HTR-8/SVneo (cell line): ENCODE results near the gene SUMO3.

Experiments
- DNase-seq: peaks from one replicate; pipeline ENCODE4 v3.0.0; 2011; ENCODE audit warnings: low spot score, mixed read lengths; ENCODE audit not compliant: insufficient read length
- FAIRE-seq: peaks from 2 replicates; lab custom pipeline; 2011; peaks lifted over from hg19 to GRCh38; lab: Jason Lieb, UNC

The SUMO3 gene

DNA sequence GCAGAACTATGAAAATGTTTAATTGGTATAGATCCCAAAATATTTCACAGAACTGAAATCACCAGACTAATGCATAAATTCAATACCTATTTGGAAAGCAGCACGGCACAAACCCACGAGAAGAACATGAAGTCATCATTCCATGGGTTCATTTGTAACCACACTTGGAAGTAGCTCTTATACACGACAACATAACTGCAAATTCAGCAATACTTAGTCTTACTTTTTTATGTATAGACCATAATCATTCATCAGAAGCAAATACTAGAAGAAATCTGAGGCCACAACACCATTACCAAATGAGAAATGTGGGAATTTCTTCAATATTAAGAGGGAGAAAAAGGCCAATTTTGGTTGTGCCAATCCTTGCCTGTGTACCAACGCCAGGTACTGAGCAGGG is 12.0 kb downstream of the SUMO3 start:
- DNase-seq (no peak), FAIRE-seq (no peak)

DNA sequence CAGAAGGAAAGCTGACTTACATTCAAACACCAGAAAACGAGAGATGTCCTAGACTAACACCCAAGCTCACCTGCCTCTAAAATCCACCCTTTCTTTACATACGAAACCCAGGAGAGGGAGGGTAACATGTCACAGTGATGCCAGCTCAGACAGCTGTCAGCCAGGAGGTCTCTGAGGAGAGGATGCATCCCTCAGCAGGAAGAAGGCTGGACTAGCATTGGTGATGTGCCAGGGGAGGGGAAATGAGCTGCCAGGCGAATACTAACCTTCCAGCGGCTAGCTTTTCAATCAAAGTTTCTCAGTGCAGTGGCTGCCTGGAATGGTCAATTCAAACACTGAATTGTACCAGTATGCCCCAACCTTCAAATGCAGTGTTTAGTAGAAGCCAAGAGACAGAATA is 12.6 kb downstream of the SUMO3 start:
- DNase-seq = no peak

DNA sequence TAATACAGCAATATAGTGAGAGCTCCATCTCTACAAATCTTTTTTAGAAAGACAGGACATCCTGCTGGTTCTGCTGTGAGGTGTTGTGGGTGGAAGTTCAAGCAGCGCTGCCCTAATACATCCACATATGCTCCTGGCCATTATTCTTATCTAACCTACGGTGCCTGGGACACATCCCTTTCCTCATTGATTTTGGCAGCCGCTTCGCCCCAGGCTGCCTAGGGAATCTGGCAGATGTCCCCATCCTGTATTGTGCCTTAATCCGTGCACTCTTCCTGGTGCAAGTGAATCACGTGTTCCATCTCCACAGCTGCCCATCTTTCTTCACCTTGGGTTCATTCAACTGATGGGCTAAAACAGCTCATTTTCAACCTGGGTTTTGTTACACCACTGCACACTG is 13.1 kb downstream of the SUMO3 start:
- FAIRE-seq (no peak), DNase-seq (no peak)

More for the DNA sequence above, 12.6 kb downstream of the SUMO3 start:
- no peak for FAIRE-seq

DNA sequence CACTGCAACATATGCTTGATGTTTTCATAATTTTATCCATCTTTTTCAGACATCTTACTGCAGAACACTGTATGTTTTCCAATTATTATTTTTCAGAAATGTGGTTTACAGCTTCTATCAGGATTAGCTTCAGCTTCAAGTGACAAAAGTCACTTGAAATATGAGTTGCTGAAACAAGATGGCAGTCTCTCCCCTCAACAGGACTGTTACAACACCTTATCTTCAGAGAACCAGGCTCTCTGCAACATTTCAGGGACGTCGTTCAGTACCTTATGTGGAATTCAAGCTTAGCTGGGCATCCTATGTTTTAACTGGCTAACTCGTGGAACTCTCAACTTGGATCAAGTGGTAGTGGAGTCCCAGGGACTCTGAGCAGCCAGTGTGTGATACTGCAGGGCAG is 14.2 kb downstream of the SUMO3 start:
- no peak for FAIRE-seq
- DNase-seq = no peak

DNA sequence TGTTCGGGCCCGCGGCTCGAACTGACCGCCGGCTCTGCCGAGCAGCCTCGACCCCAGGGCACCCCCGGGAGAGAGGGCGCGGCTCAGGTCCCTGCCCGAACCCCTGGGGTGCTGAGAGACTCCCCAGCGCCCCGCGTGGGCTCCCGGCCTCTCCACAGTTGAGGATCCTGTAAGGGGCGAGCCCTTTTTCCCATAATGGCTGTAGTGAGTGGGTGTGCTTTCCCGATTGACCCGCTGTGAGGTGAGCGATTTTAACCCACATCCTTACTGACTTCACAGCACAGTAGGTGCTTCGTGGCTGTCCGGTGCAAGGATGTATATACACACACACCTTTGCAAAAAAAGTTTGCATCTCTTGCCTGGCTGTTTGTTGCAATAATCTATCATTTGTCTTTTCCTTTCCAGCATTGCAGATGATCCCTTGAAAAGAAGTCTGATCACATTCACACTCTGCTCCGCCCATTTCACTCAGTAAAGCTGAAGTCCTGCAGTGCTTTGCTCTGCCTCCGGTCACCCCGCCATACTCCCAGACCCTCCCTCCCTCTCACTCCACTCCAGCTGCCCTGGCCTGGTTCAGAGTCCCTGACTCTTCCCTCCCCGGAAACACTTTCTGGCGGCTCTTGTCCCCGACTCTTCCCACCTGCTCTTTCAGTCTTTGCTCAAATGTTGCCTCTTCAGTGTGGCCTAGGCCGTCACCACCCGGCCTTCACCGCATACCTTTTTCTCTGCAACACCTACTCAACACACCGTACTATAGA is 15.3 kb downstream of the SUMO3 start:
- DNase-seq = peak; percentile 21
- no peak for FAIRE-seq

DNA sequence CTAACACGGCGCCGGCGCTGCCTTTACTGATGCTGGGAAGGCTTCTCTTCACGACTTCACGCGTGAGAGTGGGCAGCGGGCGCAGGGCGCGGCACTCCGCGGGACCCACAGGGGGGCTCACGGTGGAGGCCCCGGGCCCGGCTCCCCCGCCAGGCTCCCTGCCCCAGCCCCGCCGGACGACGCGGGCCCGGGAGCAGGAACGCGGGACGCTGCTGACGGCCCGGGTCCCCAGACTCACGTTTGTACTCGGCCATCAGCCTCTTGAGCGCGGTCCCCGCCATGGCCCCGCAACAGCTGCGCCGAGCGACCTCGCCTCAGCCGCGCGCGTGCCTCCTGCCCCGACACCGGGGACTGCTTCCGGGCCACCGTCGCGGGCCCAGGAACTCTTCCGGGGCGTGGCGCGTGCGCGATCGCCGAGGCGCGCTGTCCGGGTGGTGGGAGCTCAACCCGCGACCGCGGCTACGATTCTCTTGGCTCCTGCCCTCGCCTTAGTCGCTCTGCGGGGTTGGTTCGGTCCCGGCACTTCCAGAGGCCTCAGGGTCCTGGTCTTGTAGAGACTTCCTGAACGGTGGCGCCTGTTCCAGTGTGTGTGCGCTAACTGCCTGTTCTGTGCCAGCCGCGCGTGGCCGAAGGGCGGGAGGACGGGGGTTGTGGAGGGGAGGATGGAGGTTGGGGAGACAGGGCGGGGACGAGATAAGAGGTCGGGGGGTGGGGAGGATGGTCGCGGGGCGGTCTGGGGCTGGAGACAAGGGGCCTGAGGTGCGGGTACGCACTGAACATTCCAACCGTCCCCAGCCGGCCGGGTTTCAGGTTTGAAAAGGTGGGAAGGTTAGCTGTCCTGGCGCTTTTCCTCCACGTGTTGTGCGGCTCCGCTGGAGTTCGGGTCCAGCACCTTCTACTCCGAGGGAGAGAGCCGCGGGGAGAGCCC is 16.1 kb downstream of the SUMO3 start, which contains the start of gene UBE2G2:
Gene UBE2G2, minus strand, starts transcription at position 353 of the 928 bp plus-strand sequence. Its CDS starts 72 bp downstream, at position 281.
- DNase-seq = peak; percentile 93
- no peak for FAIRE-seq

DNA sequence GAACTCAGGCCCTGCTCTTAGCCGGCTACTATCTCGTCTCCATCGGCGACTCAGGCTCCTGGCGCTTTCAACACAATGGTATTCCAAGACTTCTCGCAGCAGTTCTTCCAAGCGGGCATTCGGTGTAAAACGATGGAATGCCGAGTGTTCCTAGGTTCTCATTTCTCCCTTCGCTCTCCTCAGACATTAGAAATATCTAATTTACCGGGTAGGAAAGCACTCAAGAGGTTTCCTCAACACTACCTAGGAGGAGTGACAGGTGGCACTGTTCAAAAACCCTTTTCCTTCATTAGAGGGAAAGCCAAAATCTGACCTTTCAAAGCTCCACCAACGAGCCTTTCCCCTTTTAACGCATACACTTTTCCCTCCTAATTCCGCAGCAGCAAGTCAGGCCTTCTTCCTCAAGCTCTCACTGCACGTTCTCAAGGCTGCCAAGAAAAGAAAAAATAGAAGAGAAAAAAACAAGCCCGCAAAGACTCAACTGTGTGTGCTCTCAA is 16.8 kb downstream of the SUMO3 start:
- FAIRE-seq (no peak), DNase-seq (peak; percentile 60)

DNA sequence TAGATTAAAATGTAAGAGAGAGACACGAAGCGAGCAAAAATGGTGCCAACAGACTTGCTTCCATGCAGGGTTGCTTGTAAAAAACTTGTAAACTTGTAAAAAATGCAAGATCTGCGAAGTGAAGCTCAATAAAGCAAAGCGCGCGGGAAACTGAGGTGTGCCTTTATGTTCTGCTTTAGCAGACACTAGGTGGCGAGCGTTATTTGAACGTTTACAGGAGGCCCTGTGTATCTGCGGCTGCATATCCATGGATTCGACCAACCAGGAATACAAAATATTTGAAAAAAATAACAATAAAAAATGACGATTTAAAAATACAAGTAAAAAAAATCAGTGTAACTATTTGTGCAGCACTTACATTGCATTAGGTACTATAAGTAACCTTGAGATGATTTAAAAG is 17.8 kb downstream of the SUMO3 start:
- FAIRE-seq (no peak), DNase-seq (no peak)

DNA sequence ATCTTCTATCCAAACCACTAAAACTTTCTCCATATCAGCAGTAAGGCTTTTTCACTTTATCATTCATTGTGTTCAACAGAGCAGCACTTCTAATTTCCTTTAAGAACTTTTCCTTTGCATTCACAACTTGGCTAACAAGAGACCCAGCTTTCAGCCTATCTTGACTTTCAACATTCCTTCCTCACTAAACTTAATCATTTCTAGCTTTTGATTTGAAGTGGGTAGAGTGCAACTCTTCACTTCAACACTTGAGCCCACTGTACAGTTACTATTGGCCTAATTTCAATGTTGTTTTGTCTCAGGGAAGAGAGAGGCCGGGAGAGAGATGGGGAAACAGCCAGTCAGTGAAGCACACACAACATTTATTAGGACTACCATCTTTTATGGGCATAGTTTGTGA is 18.2 kb downstream of the SUMO3 start:
- FAIRE-seq = no peak

DNA sequence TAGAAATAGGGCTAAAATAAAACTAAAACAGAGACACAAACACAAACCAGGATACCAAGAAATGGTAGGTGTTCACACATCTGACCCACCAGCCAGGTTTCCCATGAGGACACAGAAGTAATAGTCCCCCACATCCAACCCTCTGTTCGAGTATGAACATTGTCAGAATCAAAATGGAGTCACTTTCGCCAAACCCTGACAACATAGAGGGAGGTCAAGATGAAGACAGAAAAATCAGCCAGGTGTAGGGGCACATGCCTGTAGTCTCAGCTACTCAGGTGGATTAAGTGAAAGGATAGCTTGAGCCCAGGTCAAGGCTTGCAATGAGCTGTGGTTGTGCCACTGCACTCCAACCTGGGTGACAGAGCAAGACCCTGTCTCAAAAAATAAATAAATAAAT is 20.1 kb downstream of the SUMO3 start:
- DNase-seq (no peak), FAIRE-seq (no peak)

More for the DNA sequence above, 18.2 kb downstream of the SUMO3 start:
- no peak for DNase-seq

DNA sequence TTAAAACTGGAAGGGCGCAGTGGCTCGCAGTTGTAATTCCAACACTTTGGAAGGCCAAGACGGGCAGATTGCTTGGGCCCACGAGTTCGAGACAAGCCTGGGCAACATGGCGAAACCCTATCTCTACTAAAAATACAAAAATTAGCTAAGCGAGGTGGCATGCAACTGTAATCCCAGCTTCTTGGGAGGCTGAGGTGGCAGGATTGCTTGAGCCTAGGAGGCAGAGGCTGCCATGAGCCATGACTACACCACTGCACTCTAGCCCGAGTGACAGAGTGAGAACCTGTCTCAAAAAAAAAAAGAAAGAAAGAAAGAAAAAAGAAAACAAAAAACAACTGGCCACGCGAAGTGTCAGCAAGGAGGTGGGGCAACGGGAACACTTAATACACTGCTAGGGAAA is 22.5 kb downstream of the SUMO3 start:
- FAIRE-seq = no peak
- no peak for DNase-seq

DNA sequence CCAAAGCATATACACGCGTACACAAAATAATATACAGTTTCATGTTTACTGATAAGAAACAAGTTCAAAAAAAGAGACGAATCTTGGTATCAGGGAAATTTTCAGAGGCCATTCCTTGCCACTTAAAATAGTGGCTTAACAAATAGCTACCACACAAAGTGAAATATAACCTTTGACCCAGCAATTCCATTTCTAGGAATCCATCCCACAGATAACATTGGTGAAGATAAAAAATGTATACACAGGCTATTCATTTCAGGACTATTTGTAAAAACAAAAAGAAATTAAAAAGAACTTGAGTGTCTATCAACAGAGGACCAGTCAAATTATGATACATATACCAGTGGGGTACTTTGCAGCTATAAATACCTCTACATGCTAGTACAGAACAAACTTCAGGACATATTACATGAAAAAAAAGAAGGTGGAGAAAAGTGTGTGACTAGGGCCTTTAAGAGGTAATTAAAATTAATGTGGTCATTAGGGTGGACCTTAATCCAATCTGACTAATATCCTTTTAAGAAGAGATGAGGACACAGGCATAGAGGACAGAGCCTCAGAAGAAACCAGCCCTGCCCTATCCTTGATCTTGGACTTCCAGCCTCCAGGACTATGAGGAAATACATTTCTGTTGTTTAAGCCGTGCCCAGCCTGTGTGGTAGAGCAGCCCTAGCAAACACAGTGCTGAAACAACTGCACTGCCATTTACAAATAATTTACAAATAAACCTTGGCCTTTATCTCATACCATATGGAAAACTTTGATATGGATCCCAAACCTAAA is 24.1 kb downstream of the SUMO3 start:
- FAIRE-seq = no peak

DNA sequence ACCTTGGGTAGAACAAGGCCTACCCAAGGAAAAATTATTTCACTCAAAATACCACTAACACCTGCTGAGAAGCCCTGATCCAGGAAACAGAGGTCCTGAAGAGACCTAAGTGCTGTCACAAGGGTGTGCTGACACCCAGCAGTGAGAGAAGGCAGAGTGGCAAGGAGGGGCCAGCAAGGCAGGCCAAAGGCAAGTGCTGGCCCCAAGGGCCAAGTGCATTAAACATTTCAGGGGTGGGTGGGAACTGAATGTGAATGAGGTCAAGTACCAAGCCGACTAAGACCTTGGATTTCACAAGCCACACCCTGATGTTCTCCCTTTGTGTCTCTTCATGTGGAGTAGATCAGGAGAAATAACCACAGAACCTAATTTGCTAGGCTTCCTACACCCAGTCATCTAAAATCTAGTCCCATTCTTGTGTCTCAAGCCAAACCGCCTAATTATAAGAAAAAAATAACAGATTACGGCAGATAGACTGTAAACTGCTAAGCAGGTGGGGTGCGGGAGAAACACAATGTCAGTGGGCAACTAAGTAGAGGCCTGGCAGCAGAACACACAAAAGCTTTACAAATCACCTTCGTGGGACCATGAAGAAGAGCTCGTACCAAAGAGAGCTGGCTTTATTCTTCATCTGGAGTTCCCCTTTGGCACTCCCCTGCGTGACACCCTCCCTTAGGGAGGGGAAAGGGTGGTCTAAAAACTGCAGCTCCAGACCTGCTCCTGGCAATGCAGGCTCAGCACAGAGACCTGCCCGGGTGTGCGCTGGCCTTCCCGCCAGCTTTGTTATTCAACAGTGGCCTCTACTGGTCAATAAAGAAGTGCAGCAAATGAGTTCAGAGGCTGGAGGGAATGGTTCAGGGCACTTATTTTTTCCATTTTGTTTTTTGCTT is 24.9 kb downstream of the SUMO3 start:
- DNase-seq = peak; percentile 84
- FAIRE-seq = no peak

More for the DNA sequence above, 24.1 kb downstream of the SUMO3 start:
- DNase-seq = no peak

DNA sequence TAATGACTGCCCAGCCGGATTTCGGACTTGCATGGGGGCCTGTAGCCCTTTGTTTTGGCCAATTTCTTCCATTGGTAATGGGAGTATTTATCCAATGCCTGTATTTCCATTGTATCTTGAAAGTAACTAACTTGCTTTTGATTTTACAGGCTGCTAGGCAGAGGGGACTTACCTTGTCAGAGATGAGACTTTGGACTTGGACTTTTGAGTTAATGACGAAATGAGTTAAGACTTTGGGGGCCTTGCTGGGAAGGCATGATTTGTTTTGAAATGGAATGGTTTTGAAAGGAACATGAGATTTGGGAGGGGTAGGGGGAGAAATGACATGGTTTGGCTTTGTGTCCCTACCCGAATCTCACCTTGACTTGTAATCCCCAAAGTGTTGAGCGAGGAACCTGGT is 25.9 kb downstream of the SUMO3 start:
- no peak for FAIRE-seq
- DNase-seq = no peak

DNA sequence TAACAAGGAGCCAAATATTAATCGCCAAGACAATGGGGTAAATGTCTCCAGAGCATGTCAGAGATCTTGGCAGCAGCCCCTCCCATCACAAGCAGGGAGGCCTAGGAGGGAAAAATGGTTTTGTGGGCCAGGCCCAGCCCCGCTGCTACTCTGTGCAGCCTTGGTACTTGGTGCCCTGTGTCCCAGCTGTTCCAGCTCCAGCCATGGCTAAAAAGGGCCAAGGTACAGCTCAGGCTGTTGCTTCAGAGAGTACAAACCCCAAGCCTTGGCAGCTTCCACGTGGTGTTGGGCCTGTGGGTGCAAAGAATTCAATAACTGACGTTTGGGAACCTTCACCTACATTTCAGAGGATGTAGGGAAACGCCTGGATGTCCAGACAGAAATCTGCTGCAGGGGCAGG is 26.6 kb downstream of the SUMO3 start:
- no peak for DNase-seq
- no peak for FAIRE-seq

DNA sequence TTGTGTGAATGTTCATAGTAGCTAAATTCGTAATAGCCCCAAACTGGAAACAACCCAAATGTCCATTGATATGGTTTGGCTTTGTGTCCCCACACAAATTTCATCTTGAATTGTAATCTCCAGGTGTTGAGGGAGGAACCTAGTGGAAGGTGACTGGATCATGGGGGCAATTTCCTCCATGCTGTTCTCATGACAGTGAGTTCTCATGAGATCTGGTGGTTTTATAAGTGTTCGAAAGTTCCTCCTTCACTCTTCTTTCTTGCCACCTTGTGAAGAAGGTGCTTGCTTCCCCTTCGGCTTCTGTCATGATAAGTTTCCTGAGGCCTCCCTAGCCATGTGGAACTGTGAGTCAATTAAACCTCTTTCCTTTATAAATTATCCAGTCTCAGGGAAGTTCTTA is 27.5 kb downstream of the SUMO3 start:
- FAIRE-seq = no peak

DNA sequence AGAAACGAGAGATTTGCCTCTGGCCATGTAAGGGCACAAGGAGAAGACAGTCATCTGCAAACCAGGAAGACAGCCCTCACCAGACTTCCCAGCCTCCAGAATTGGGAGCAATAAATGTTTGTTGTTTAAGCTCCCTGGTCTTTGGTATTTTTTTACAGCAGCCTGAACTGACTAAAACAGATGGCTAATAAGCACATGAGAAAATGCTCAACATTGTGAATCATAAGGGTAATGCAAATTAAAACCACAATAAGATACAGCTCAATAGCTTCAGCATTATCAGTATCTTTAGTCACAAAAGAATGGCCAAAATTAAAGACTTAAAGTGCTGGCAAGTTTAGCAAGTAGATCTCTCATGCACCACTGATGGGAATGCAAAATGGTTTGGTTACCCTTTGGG is 28.0 kb downstream of the SUMO3 start:
- no peak for DNase-seq
- FAIRE-seq = no peak

More for the DNA sequence above, 27.5 kb downstream of the SUMO3 start:
- DNase-seq = no peak

DNA sequence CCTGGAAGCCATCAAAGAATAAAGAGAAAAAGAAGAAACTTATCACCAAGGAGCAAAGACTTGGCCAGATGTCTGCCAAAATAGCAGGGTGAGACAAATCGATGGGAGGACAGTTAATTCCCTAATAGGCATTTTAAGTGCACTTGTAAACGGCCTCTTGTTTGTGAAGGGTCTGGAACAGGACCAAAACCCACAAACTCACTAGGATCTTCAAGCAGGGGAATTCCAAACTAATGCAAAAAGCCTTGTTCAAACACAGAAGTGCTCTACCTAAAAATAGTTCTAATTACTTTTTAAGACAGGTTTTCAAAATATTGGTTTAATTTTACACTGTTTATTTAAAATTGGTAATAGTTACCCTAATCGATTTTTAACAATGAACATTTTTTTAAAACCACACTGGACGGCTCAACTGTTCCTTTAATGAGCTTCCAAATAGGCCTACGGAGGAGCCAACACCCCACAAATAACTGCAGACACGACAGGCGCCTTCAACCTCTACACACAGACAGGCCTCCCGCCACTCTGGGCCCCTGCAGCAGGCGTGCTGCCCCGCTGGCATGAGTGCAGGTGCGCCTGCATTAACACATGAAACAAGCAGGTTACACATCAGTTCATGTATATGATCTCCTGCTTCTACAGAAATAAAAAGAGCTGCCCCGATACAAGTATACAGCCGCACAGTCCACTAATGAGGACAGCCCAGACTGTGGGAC is 32.1 kb downstream of the SUMO3 start:
- no peak for DNase-seq
- FAIRE-seq = no peak

DNA sequence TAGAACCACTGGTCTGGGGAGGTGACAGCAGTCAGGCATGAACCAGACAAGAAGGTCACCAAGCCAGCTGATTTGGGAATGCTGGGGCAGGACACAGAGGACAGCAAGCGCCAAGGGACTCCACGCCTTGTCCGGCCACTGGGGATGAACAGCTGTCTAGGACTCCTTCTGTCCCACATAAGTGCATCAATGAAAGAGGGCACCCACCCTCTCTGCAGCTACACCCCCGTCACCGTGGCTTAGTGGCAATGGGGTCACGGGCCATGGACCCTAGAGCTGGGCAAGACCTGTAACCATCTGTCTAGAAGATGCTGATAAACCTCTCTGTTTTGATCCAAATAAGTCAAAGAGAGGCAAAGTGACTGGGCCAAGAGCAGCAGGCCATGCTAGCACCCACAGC is 33.1 kb downstream of the SUMO3 start:
- FAIRE-seq = no peak

More for the DNA sequence above, 33.1 kb downstream of the SUMO3 start:
- no peak for DNase-seq
